A673 (cell line): ENCODE results near the gene PLN. TPM values are rescaled to one million over a fixed set of nuclear protein-coding genes. Genes with fewer than 3 reads are reported as not detected.

Source experiments
- BruUV-seq: library from RNA; stranded (reverse); fragments of 400-500 nt; replicated peaks from 2 replicates; lab custom pipeline; 2021; lab: Mats Ljungman, UMichigan
- CTCF ChIA-PET: fragments of 300-600 bp; sonication (Branson Sonifier 250); formaldehyde crosslinking; loops from one replicate; lab custom pipeline; 2022; ENCODE audit warnings: antibody characterized with exemption; lab: Charles Lee
- POLR2A ChIA-PET: fragments of 300-600 bp; sonication (Branson Sonifier 250); formaldehyde crosslinking; loops from one replicate; lab custom pipeline; 2022; ENCODE audit warnings: antibody characterized with exemption; ENCODE audit not compliant: low non-redundant PET; lab: Charles Lee
- DNase-seq: peaks from one replicate; pipeline ENCODE4 v3.0.0-alpha.2; 2015; ENCODE audit warnings: low spot score
- H3K27ac ChIP-seq: fragments of 200-600 bp; sonication (generic); 2 replicates; pipeline ENCODE4 v1.5.1; 2016; ENCODE audit warnings: mixed run types, low read depth, mild to moderate bottlenecking, mixed read lengths, antibody characterized with exemption, low read length; ENCODE audit not compliant: poor library complexity, severe bottlenecking
- H3K27me3 ChIP-seq: fragments of 200-600 bp; sonication (generic); replicated peaks from 2 replicates; pipeline ENCODE4 v1.6.1; 2017; ENCODE audit warnings: mixed run types, low read depth, mild to moderate bottlenecking, mixed read lengths, antibody characterized with exemption, low read length; ENCODE audit not compliant: insufficient read depth, poor library complexity
- H3K36me3 ChIP-seq: fragments of 200-600 bp; sonication (generic); 2 replicates; pipeline ENCODE4 v1.6.1; 2016; ENCODE audit warnings: mixed run types, mild to moderate bottlenecking, mixed read lengths, antibody characterized with exemption, low read length; ENCODE audit not compliant: insufficient read depth, poor library complexity, severe bottlenecking
- H3K4me1 ChIP-seq: fragments of 200-600 bp; sonication (generic); 2 replicates; pipeline ENCODE4 v1.6.1; 2017; ENCODE audit warnings: mixed run types, mild to moderate bottlenecking, mixed read lengths, antibody characterized with exemption, low read length; ENCODE audit not compliant: insufficient read depth, poor library complexity, severe bottlenecking
- H3K4me3 ChIP-seq: fragments of 200-600 bp; sonication (generic); 2 replicates; pipeline ENCODE4 v1.5.1; 2016; ENCODE audit warnings: low read depth, mixed run types, mild to moderate bottlenecking, mixed read lengths, low read length; ENCODE audit not compliant: poor library complexity, severe bottlenecking
- H3K9me3 ChIP-seq: fragments of 200-600 bp; sonication (generic); 2 replicates; pipeline ENCODE4 v1.6.1; 2016; ENCODE audit warnings: mixed run types, low read depth, mild to moderate bottlenecking, mixed read lengths, antibody characterized with exemption, low read length; ENCODE audit not compliant: poor library complexity, severe bottlenecking
- EZH2 ChIP-seq: fragments of 200-600 bp; sonication (generic); IDR thresholded peaks from 2 replicates; pipeline ENCODE4 v1.6.1; 2017; ENCODE audit warnings: borderline replicate concordance, low read depth, mild to moderate bottlenecking, mixed read lengths, antibody characterized with exemption, low read length; ENCODE audit not compliant: poor library complexity, severe bottlenecking
- intact Hi-C: fragments of 100-400 bp; cut with micrococcal nuclease; formaldehyde crosslinking; loops from one replicate; pipeline ENCODE4 v1.10.0; 2022; ENCODE audit not compliant: unreplicated experiment
- total RNA-seq: library from RNA; stranded (reverse); gene quantifications from 2 replicates; pipeline ENCODE4 v1.2.3, GENCODE V29; 2021
- TF ChIP-seq, protein P1 (sequence below): fragments of 300-800, 200-600 bp; sonication (generic); conservative IDR thresholded peaks from 2 replicates; pipeline ENCODE4 v1.5.1; 2017; ENCODE audit warnings: low read depth, mild to moderate bottlenecking, antibody characterized with exemption, low read length, moderate library complexity, mixed read lengths

PLN gene
- total RNA-seq, 1 experiment from 2014 or later, result not detected

DNA sequence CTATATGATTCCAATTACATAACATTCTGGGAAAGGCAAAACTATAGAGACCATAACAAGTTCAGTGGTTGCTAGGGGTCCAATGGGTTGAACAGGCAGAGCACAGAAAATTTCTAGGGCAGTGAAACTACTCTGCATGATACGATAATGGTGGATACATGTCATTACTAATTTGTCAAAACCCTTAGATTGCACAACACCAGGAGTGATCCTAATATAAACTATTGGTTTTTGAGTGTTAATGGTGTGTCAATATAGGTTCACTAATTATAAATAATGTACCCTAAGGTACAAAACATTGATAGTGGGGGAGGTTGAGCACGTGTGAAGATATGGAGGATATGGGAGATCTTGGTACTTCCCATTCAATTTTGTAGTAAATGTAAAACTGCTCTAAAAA lies 42.4 kb upstream of the PLN start:
- Histone ChIP-seq H3K36me3 (no peaks in the 10 kb centered on the region), H3K4me1 (no peaks in the 10 kb centered on the region), H3K4me3 (no peak overlapping the region), H3K27ac (no peak overlapping the region), H3K9me3 (no peaks in the 10 kb centered on the region), H3K27me3 (no peaks in the 10 kb centered on the region)
- POLR2A ChIA-PET, result no interaction called here
- TF ChIP-seq, protein P1, sequence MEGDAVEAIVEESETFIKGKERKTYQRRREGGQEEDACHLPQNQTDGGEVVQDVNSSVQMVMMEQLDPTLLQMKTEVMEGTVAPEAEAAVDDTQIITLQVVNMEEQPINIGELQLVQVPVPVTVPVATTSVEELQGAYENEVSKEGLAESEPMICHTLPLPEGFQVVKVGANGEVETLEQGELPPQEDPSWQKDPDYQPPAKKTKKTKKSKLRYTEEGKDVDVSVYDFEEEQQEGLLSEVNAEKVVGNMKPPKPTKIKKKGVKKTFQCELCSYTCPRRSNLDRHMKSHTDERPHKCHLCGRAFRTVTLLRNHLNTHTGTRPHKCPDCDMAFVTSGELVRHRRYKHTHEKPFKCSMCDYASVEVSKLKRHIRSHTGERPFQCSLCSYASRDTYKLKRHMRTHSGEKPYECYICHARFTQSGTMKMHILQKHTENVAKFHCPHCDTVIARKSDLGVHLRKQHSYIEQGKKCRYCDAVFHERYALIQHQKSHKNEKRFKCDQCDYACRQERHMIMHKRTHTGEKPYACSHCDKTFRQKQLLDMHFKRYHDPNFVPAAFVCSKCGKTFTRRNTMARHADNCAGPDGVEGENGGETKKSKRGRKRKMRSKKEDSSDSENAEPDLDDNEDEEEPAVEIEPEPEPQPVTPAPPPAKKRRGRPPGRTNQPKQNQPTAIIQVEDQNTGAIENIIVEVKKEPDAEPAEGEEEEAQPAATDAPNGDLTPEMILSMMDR, result no peak
- no peak for TF ChIP-seq EZH2
- no peak for DNase-seq
- no TSS peak for BruUV-seq
- intact Hi-C loops, result loop anchor here (10.0 kb wide), 1 partner anchor 671 kb away; no protein-coding TSS in a partner anchor
- CTCF ChIA-PET, result no interaction called here

DNA sequence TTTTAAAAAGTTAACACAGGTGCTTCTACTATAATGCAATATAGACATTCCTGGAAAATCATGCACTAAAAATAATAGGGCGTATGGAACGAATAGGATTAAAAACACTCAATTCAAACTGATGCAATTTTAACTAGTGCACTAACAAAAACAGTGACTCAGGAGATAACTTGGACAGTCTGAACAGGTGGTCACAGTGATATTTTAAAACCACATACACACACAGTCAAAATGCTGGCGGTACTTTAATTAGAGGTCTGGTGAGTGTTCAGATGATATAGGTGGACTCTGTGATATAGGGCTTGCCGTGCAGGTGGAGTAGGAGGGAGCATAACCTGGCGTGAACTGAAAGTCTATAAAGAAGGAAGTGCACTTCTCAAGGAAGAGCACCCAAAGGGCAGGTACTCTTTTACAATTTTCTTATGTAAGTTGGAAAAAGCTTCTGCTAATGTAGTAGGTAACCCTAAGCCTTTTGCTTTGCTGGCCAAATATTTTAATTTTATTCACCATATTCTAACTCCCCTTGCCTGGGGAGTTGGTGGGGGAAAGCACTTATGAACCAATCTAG lies 41.9 kb upstream of the PLN start:
- ChIA-PET POLR2A (no interaction called here), CTCF (no interaction called here)
- H3K27ac ChIP-seq, result no peak overlapping the region
- intact Hi-C loops, result loop anchor here (10.0 kb wide), 1 partner anchor 671 kb away; no protein-coding TSS in a partner anchor
- no peaks in the 10 kb centered on the region for H3K4me1 ChIP-seq
- H3K4me3 ChIP-seq, result no peak overlapping the region
- H3K36me3 ChIP-seq, result no peaks in the 10 kb centered on the region
- H3K9me3 ChIP-seq, result no peaks in the 10 kb centered on the region
- no TSS peak for BruUV-seq
- TF ChIP-seq, protein P1, result no peak
- TF ChIP-seq EZH2, result no peak
- DNase-seq, result no peak
- H3K27me3 ChIP-seq, result no peaks in the 10 kb centered on the region

DNA sequence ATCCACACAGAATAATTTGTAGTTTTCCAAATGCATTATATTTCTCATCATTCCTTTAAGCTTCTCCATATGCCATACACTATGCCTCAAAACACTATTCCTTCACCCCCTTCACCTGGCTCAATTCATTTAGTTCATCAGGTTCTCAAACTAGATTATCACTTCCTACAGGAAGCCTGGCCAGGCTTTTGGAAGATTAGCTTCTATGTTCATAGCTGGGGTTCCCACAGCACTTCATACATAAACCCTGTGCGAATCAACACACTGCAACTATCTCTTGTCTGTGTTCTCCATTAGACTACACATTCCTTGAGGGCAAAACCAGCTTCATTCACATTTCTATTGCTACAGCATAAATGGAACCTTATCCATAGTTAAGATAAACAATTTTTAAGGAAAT lies 40.5 kb upstream of the PLN start:
- DNase-seq, result no peak
- Histone ChIP-seq H3K9me3 (no peaks in the 10 kb centered on the region), H3K36me3 (no peaks in the 10 kb centered on the region), H3K4me1 (no peaks in the 10 kb centered on the region), H3K27ac (no peak overlapping the region), H3K27me3 (no peaks in the 10 kb centered on the region), H3K4me3 (no peak overlapping the region)
- intact Hi-C loops, result loop anchor here (2.0 to 10.0 kb wide), 2 partner anchors 223 to 673 kb away; no protein-coding TSS in a partner anchor
- no TSS peak for BruUV-seq
- ChIA-PET CTCF (no interaction called here), POLR2A (no interaction called here)
- TF ChIP-seq, protein P1, result no peak
- no peak for TF ChIP-seq EZH2
